Measurements from ENCODE around the gene CDKAL1.

The CDKAL1 gene

DNA sequence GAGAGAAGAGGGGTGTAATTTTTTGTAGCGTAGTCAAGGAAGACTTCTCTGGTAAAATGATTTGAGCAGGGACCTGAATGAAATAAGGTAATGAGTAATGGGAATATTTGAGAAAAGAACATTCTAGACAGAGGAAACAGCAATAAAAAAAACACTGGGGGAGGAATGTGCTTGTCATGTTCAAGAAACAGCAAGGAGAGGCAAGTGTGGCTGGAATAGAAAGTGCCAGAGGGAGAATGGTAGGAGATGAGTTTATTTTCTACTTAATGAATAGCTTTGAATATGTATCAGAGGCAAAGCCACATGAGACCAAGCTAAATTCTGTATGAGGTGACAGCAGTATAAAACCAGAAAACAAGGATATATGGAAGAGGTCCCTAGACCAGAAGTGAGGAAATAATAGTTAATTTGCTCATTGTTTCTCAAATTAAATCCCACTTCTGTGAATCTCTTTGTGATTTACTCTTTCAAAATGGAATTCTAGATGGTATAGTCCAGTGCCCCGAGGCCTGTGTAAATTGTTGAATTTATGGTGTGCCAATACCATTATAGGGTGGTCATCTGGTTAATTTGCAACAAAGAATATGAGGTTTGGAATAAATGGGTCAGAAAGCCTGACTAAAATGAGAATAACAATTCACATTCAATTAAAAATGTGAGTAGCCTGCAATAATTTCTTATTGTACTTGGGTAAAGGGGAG is 170.2 kb downstream of the CDKAL1 start:
- no peak overlapping the region for H3K27ac ChIP-seq (replicated peaks)
- no peak overlapping the region for H3K4me3 ChIP-seq (replicated peaks; ENCODE audit: insufficient read depth, low read length)
- no peaks in the 10 kb centered on the region for H3K27me3 ChIP-seq (ENCODE audit: insufficient read depth, poor library complexity, severe bottlenecking)
- no peak for DNase-seq (ENCODE audit: low read depth in 1 of 2, low spot score in 1 of 2)
- TF ChIP-seq SPI1 (IDR thresholded peaks at IDR 0.05; ENCODE audit: borderline replicate concordance, low read depth) (no peak), GABPA (IDR thresholded peaks at IDR 0.05; ENCODE audit: low read depth) (no peak), POLR2AphosphoS5 (IDR thresholded peaks at IDR 0.05; ENCODE audit: low read depth) (no peak), CTCF (IDR thresholded peaks at IDR 0.05; ENCODE audit: insufficient read depth, low read length) (no peak)
- TF ChIP-seq, protein P1, sequence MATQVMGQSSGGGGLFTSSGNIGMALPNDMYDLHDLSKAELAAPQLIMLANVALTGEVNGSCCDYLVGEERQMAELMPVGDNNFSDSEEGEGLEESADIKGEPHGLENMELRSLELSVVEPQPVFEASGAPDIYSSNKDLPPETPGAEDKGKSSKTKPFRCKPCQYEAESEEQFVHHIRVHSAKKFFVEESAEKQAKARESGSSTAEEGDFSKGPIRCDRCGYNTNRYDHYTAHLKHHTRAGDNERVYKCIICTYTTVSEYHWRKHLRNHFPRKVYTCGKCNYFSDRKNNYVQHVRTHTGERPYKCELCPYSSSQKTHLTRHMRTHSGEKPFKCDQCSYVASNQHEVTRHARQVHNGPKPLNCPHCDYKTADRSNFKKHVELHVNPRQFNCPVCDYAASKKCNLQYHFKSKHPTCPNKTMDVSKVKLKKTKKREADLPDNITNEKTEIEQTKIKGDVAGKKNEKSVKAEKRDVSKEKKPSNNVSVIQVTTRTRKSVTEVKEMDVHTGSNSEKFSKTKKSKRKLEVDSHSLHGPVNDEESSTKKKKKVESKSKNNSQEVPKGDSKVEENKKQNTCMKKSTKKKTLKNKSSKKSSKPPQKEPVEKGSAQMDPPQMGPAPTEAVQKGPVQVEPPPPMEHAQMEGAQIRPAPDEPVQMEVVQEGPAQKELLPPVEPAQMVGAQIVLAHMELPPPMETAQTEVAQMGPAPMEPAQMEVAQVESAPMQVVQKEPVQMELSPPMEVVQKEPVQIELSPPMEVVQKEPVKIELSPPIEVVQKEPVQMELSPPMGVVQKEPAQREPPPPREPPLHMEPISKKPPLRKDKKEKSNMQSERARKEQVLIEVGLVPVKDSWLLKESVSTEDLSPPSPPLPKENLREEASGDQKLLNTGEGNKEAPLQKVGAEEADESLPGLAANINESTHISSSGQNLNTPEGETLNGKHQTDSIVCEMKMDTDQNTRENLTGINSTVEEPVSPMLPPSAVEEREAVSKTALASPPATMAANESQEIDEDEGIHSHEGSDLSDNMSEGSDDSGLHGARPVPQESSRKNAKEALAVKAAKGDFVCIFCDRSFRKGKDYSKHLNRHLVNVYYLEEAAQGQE (IDR thresholded peaks at IDR 0.05; ENCODE audit: insufficient replicate concordance, low read depth): no peak

DNA sequence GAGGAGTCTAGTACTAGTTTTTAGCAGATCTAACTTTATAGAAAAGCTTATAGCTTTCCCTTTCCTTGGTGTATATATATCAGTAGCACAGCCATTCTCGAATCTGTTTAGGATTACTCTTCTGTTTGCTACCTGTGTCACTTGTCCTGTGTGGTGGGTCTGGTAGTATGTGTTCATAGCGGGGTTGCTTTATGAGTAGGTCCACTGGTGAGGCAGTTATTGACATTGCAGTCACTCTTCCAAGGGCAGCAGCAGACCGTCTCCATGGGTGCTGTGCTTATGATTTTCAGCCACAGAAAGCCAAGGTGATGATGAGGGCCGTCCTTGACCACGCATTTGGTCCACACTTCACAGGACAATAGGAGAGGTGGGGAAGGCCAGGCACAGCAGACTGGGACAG is 171.5 kb downstream of the CDKAL1 start:
- no peak for DNase-seq (ENCODE audit: low read depth in 1 of 2, low spot score in 1 of 2)
- no peak overlapping the region for H3K27ac ChIP-seq (replicated peaks)
- TF ChIP-seq GABPA (IDR thresholded peaks at IDR 0.05; ENCODE audit: low read depth) (no peak), POLR2AphosphoS5 (IDR thresholded peaks at IDR 0.05; ENCODE audit: low read depth) (no peak), SPI1 (IDR thresholded peaks at IDR 0.05; ENCODE audit: borderline replicate concordance, low read depth) (no peak), CTCF (IDR thresholded peaks at IDR 0.05; ENCODE audit: insufficient read depth, low read length) (no peak)
- TF ChIP-seq, protein P1 (IDR thresholded peaks at IDR 0.05; ENCODE audit: insufficient replicate concordance, low read depth): no peak
- no peaks in the 10 kb centered on the region for H3K27me3 ChIP-seq (ENCODE audit: insufficient read depth, poor library complexity, severe bottlenecking)
- H3K4me3 ChIP-seq (replicated peaks; ENCODE audit: insufficient read depth, low read length): no peak overlapping the region

GRCh38 chr6:20706238-20706938 is 172.1 kb downstream of the CDKAL1 start:
- Histone ChIP-seq H3K4me3 (replicated peaks; ENCODE audit: insufficient read depth, low read length) (no peak overlapping the region), H3K27ac (replicated peaks) (no peak overlapping the region), H3K27me3 (ENCODE audit: insufficient read depth, poor library complexity, severe bottlenecking) (no peaks in the 10 kb centered on the region)
- TF ChIP-seq GABPA (IDR thresholded peaks at IDR 0.05; ENCODE audit: low read depth): no peak
- no peak for TF ChIP-seq CTCF (IDR thresholded peaks at IDR 0.05; ENCODE audit: insufficient read depth, low read length)
- TF ChIP-seq, protein P1 (IDR thresholded peaks at IDR 0.05; ENCODE audit: insufficient replicate concordance, low read depth): no peak
- TF ChIP-seq POLR2AphosphoS5 (IDR thresholded peaks at IDR 0.05; ENCODE audit: low read depth): no peak
- TF ChIP-seq SPI1 (IDR thresholded peaks at IDR 0.05; ENCODE audit: borderline replicate concordance, low read depth): no peak
- no peak for DNase-seq (ENCODE audit: low read depth in 1 of 2, low spot score in 1 of 2)
